Lung (tissue), 12 donors: ENCODE measurements around the gene LRRN4CL. TPM values are rescaled to one million over a fixed set of nuclear protein-coding genes. Genes with fewer than 3 reads are reported as not detected.

ENCODE experiments used
- ATAC-seq: fragments of 200-7000 bp; cut with Tn5 transposase; one replicate; pipeline ENCODE4 v1.9.1; 2020; ENCODE audit warnings: moderate number of reproducible peaks; ENCODE audit not compliant: insufficient read depth, low FRiP score
- DNase-seq, 3 donors: peaks; one replicate each; pipeline ENCODE4 v3.0.0-alpha.2; 2013 to 2017
- H3K27ac ChIP-seq, 2 donors: one replicate each; pipeline ENCODE4 v1.5.1; 2013; ENCODE audit warnings: mild to moderate bottlenecking in 2 of 2, moderate library complexity in 2 of 2, control low read depth in 1 of 2, inconsistent platforms in 1 of 2, low read depth in 1 of 2, low read length in 1 of 2
- H3K27me3 ChIP-seq, 3 donors: one replicate each; pipeline ENCODE4 v1.5.1; 2013; ENCODE audit warnings: low read length in 2 of 3; ENCODE audit not compliant: control insufficient read depth in 3 of 3, insufficient read depth in 3 of 3
- H3K36me3 ChIP-seq, 4 donors: one replicate each; pipeline ENCODE4 v1.5.1; 2013; ENCODE audit warnings: low read length in 4 of 4, mild to moderate bottlenecking in 1 of 4, moderate library complexity in 1 of 4; ENCODE audit not compliant: control insufficient read depth in 4 of 4, insufficient read depth in 4 of 4
- H3K4me1 ChIP-seq, 5 donors: one replicate each; pipeline ENCODE4 v1.5.1; 2013; ENCODE audit warnings: low read length in 5 of 5, mild to moderate bottlenecking in 2 of 5, moderate library complexity in 1 of 5; ENCODE audit not compliant: control insufficient read depth in 5 of 5, insufficient read depth in 5 of 5
- H3K4me3 ChIP-seq: one replicate; pipeline ENCODE4 v1.5.1; 2013; ENCODE audit warnings: mild to moderate bottlenecking, control low read depth, moderate library complexity
- H3K9ac ChIP-seq, 2 donors: one replicate each; pipeline ENCODE4 v1.5.1; 2013; ENCODE audit warnings: low read length in 2 of 2, control low read depth in 1 of 2; ENCODE audit not compliant: insufficient read depth in 1 of 2
- H3K9me3 ChIP-seq, 4 donors: one replicate each; pipeline ENCODE4 v1.5.1; 2013; ENCODE audit warnings: low read length in 3 of 4, mild to moderate bottlenecking in 1 of 4, moderate library complexity in 1 of 4; ENCODE audit not compliant: control insufficient read depth in 4 of 4, insufficient read depth in 3 of 4
- CTCF ChIP-seq: IDR thresholded peaks from 2 replicates; pipeline ENCODE4 v1.5.1; 2012; ENCODE audit warnings: mild to moderate bottlenecking; ENCODE audit errors: control extremely low read depth, extremely low read depth
- WGBS, 2 donors: extraction: QIAGEN DNeasy Blood & Tissue Kit; methylation state at CpG; one replicate each; pipeline ENCODE4 v1.1.7; 2013; 5-methylcytosine and 5-hydroxymethylcytosine counted together
- polyA plus RNA-seq, 2 donors: library from polyadenylated mRNA; stranded (reverse); fragments of 200-250 nt; gene quantifications; one replicate each; pipeline ENCODE4 v1.2.1, GENCODE V29; 2013
- total RNA-seq, 2 donors: library from RNA; depleted of rRNA in 1 of 2; stranded (reverse); fragments of >200 nt in 1 of 2; gene quantifications; one replicate each; pipeline ENCODE4 v1.2.1, GENCODE V29; 2014 to 2021
- donor health status: control.
- donor health status: control.
- donor health status: Bipolar disorder and iron deficiency.
- donor health status: healthy.
- donor health status: DM: yes; HTN: yes; CAD: no.

The LRRN4CL gene
- total and polyA plus RNA-seq, 4 donors, result 0.46 to 2.6 (median 1.2) TPM

GRCh38 chr11:62708793-62709192 lies 19.5 kb upstream of the LRRN4CL start:
- no peaks in the 10 kb centered on the region for H3K27me3 ChIP-seq
- peaks cover 2 to 16% (median 8%) of the 10 kb centered on the region in 4 donors for H3K36me3 ChIP-seq
- H3K9me3 ChIP-seq, result no peaks in the 10 kb centered on the region
- peak overlapping the region; percentile 91 to 99 for H3K27ac ChIP-seq
- ATAC-seq (no peak), DNase-seq (no peak)
- H3K4me3 ChIP-seq, result peak overlapping the region; percentile 9
- WGBS, 2 donors, result 2 to 3% methylated on average over 7 of the region's 7 CpGs
- peaks cover 1 to 47% (median 17%) of the 10 kb centered on the region in 5 donors for H3K4me1 ChIP-seq
- no peak for TF ChIP-seq CTCF
- peak overlapping the region; percentile 63 to 98 for H3K9ac ChIP-seq

GRCh38 chr11:62708392-62708791 lies 19.1 kb upstream of the LRRN4CL start:
- Histone ChIP-seq H3K4me3 (no peak overlapping the region), H3K36me3 (peaks cover 0 to 16% (median 7%) of the 10 kb centered on the region in 4 donors), H3K27me3 (no peaks in the 10 kb centered on the region), H3K9ac (peak overlapping the region; percentile 63 to 98), H3K27ac (peak overlapping the region in 1 of 2 donors; percentile 99), H3K9me3 (no peaks in the 10 kb centered on the region), H3K4me1 (peaks cover 0 to 47% (median 17%) of the 10 kb centered on the region in 5 donors)
- ATAC-seq (no peak), DNase-seq (peak in 1 of 3 donors; percentile 14)
- no peak for TF ChIP-seq CTCF
- 81 to 87% methylated on average over 5 of the region's 5 CpGs for WGBS, 2 donors

- H3K9me3 ChIP-seq, result no peaks in the 10 kb centered on the region
- ATAC-seq, result no peak
- H3K36me3 ChIP-seq, result peaks cover 0 to 12% (median 6%) of the 10 kb centered on the region in 4 donors
- TF ChIP-seq CTCF, result no peak
- H3K27ac ChIP-seq, result peak within 1 kb of the TSS; percentile 73 to 99
- H3K9ac ChIP-seq, result peak within 1 kb of the TSS in 1 of 2 donors; percentile 98
- H3K4me3 ChIP-seq, result peak within 1 kb of the TSS; percentile 46
- WGBS, 2 donors, result 83 to 86% methylated on average over 10 of the region's 10 CpGs
- H3K4me1 ChIP-seq, result peaks cover 0 to 47% (median 17%) of the 10 kb centered on the region in 5 donors
- DNase-seq, result peak; percentile 48 to 64 (median 50)
- no peaks in the 10 kb centered on the region for H3K27me3 ChIP-seq
These were observed 18.0 kb upstream of the LRRN4CL start, which contains the start of the genes BSCL2 and GNG3 for GRCh38 chr11:62707277-62707861. TSS of gene BSCL2 (minus strand) at chr11:62707424. CDS start at chr11:62707195, 229 bp downstream. TSS of gene GNG3 (plus strand) at chr11:62707676. CDS start at chr11:62708296, 620 bp downstream.
